NK-92 (cell line): ENCODE data around the gene ARHGAP12.
"Not testable (repeated sequence)": the region's sequence is repeated elsewhere in the genome, so short reads cannot be mapped to it uniquely, and the experiment has no call there.

ENCODE experiments used
- DNase-seq: peaks from one replicate; lab custom pipeline; 2025; ENCODE audit not compliant: unreplicated experiment; lab: John Stamatoyannopoulos, UW

The ARHGAP12 gene

GRCh38 chr10:31928549-31929260, at the start of gene ARHGAP12:
ARHGAP12 (minus strand) TSS chr10:31928831; CDS start chr10:31908855, 19,976 bp downstream.
- peak; percentile 8 for DNase-seq

GRCh38 chr10:31978156-31978483, 49.5 kb upstream of the ARHGAP12 start:
- no peak for DNase-seq

- DNase-seq = no peak
Measured at GRCh38 chr10:31977440-31978155, 49.0 kb upstream of the ARHGAP12 start.

GRCh38 chr10:31975157-31975765, 46.6 kb upstream of the ARHGAP12 start:
- DNase-seq = no peak

- no peak for DNase-seq
Measured at GRCh38 chr10:31974434-31975124, 45.9 kb upstream of the ARHGAP12 start.

- DNase-seq = no peak
Measured at GRCh38 chr10:31972519-31973041, 43.9 kb upstream of the ARHGAP12 start.

GRCh38 chr10:31969847-31970246, 41.2 kb upstream of the ARHGAP12 start:
- DNase-seq = not testable (repeated sequence)

GRCh38 chr10:31963589-31963980, 35.0 kb upstream of the ARHGAP12 start:
- no peak for DNase-seq

- DNase-seq = no peak
Measured at GRCh38 chr10:31962826-31963588, 34.4 kb upstream of the ARHGAP12 start.

- DNase-seq = no peak
Measured at GRCh38 chr10:31961277-31962074, 32.8 kb upstream of the ARHGAP12 start.

- DNase-seq = no peak
Measured at GRCh38 chr10:31959461-31960173, 31.0 kb upstream of the ARHGAP12 start.

- no peak for DNase-seq
Measured at GRCh38 chr10:31958856-31959255, 30.2 kb upstream of the ARHGAP12 start.

GRCh38 chr10:31956200-31956946, 27.7 kb upstream of the ARHGAP12 start:
- no peak for DNase-seq

- DNase-seq = no peak
Measured at GRCh38 chr10:31954410-31955191, 26.0 kb upstream of the ARHGAP12 start.

GRCh38 chr10:31953480-31953879, 24.8 kb upstream of the ARHGAP12 start:
- DNase-seq = no peak

GRCh38 chr10:31953080-31953479, 24.4 kb upstream of the ARHGAP12 start:
- DNase-seq = no peak

GRCh38 chr10:31952066-31952465, 23.4 kb upstream of the ARHGAP12 start:
- DNase-seq = no peak

- DNase-seq = no peak
Measured at GRCh38 chr10:31949266-31949665, 20.6 kb upstream of the ARHGAP12 start.
